Amygdala (tissue), 56 donors: Measurements from ENCODE around the gene TAB2.
A peak's percentile ranks its signal among the peaks of the same experiment; 100 is the strongest.

Experiments used
- DNase-seq, 56 donors: peaks; one replicate each; lab custom pipeline; 2025; lab: John Stamatoyannopoulos, UW

The TAB2 gene

DNA sequence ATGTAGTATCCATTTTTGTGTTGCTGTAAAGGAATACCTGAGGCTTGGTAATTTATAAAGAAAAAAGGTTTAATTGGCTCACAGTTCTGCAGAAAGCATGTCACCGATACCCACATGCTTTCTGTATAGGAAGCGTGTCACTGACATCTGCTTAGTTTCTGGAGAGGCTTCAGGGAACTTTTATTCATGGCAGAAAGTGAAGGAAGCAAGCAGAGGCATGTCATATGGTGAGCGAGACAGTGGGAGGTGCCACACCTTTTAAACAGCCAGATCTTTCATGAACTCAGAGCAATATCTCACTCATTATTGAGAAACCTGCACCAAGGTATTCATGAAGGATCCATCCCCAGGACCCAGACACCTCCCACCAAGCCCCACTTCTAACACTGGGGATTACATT, 86.0 kb downstream of the TAB2 start:
- DNase-seq = no peak

DNA sequence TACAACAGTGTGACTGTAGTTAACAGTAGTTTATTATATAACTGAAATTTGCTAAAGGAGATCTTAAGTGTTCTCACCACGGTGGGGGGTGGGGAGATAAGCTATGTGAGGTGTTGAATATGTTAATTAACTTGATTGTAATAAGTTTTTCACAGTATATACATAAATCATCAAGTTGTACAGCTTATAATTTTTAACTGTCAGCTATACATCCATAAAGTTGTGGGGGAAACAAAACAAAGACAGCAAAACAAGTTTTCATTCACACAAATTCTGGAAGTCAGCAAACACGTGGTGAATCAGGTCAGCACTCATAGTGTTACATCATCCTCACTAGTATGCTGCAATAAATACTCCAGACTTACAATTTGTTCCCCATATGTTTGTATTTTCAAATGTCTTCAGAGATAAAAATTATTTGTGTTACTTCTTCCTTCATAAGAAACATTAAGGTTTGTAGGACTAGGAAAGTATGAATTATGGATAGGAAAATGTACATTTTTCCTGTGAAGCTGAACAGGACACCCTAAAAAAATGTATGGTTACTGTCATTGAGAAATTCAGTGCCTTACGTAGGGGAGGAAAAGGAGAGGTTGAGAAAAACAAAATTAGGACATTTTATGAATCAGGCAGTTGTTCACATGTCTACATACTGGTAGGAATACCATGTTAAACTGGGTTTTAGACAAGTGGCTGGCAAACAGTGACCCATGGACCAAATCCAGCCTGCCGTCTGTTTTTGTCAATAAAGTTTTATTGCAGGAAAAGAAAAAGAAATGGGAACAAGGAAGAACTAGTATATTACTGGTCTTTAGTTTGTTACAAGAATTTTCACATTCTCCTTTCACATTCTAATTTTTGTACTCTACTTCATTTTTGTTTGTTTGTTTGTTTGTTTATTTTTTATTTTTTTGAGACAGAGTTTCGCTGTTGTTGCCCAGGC, 88.6 kb downstream of the TAB2 start:
- no peak for DNase-seq

DNA sequence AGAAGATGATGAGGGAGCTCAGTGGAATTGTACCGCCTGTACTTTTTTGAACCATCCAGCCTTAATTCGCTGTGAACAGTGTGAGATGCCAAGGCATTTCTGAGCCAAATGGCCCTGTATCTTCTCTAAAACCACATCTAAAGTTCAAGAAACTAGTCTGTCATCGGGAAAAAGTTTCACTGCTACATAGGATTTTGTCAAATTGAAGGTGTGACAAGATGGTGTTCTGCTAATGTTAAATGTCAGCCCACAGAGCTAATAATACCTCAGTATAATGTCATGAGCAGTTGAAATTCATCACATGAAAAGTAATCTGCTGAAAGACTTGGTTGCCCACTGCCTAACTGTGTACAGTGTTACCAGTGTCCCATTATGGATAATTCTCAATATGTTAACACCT, 92.1 kb downstream of the TAB2 start:
- no peak for DNase-seq

DNA sequence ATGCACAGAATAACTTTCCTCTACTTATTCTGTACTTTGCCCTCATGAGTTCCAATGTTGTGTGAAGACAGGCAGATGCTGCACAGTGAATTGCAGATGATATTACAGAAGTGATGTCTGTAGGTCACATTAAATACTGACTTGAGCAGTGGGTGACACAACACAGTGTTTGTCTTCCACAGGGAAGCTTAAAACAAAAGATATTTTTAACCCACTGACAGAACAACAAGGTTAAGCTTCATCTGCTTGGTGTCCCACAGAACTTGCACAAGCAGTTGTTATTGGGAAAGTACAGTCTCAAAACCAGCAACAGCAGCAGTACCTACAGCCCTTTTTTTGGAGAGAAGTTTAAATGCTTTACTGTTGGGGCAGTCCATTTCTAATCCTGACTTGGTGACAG, 93.0 kb downstream of the TAB2 start:
- no peak for DNase-seq

DNA sequence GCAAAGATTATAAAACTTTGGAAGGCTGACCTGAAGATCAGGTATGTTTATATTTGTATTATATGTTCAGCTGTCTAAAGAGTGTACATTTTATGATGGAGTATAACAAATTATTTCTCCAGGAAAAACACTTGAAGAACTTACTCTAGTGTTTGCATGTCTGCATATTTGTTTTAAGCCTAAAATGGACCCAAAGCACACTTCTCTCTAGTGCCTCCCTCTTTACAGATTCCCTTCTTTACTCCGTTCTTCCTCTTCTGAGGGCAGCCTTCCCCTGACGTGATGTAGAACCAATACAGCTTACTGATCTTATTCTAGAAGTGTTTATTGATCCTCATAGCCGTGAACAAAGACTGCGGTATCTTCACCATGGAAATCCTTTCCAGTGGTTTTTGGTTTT, 96.5 kb downstream of the TAB2 start:
- DNase-seq = no peak

DNA sequence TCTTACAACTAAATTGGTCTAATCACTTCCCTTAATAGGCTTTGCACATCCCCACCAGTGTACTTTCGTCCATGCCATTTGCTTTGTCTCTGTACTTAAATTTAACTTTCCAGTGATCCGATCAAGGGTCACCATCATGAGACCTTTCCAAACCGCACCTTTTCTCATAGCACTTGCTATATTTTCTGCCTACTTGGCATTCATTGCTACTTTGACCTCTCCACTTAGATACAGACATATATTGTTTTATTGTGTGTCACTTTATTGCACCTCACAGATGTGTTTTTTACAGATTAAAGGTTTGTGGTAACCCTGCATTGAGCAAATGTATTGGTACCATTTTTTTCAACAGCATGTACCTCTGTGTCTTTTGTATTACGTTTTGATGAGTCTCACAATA, 97.3 kb downstream of the TAB2 start:
- no peak for DNase-seq

DNA sequence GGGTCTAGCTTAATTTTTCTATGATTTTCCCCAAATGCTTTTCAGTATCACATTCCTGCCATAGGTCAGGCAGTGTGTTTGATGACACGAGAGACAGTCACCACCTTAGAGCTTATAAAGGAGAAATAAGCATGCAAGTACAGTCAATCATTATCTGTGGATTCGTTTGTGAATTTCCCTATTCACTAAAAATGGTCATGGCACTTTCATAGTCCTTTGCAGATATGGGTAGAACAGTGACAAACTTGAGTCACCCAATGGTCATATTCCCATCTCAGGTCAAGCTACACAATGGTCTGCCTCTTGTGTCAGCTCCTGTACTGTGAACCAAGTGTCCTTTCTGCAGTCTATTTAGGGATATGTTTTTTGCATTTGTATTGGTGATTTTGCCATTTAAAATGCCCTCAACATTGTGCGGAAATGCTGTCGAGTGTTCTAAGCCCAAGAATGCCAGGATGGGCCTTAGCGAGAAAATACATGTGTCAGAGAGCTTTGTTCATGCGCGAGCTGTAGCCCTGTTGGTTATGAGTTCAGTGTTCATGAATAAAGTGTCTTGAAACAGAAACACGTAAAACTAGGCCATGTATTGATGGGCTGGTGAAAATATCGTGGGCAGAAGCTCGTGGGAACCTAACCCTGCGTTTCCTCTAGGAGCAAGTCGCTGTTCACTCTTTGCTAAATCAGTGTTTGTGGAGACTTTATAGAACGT, 102.3 kb downstream of the TAB2 start:
- DNase-seq = no peak

DNA sequence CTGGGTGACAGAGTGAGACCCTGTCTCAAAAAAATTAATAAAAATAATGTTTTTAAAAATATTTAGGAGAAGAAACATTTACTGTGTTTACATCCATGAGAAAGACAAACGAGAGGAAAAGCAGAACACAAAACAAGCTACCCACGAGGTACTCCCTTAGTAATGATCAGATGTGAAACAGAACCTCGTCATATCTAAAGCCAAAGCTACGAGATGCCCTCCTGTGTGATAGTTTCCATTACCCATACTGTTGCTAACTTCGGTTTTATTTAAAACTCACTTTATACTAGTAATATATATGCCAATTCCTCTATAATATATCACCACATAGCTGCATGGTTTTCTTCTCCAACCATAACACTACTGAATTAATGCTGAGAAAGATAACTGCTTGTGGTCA, 103.6 kb downstream of the TAB2 start:
- DNase-seq = no peak

DNA sequence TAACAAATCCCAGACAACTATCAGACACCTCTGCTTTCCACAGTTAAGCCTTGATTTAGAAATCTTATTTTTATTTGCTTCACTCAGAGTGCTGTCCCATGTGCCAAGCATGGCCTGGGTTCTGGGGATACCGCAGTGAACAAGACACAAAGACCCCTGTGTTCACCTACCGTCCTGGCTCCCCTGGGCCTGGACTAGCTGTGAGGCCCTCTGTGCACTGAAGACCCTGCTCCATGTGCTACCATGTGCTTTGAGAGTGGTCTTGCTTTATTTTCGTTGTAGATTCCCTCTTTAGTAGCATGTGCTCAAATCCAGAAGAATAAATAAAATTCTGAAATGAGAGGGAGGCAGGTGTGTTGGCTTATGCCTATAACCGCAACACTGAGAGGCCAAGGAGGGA, 105.1 kb downstream of the TAB2 start:
- no peak for DNase-seq

DNA sequence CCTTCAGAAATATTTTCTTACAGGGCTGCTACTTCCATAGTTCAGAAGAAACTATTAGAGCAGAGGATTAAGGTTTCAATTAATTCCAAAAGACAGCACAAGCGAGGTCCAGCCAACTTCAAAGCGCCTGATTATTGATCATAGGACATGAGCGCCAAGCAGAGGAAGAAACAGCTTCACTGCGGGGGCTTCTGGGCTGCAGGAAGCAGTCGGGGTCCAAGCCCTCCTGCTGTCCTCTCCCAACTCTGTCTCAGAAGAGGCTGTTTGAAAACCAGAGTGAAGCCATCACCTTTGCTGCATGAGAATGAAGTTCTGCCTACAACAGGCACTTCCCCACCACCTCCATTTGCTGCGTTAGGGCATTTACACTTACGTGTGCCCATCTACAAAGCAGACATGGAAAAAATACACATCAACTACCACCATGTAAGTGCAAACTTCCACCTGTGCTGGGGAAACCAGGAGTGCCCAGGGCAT, 106.5 kb downstream of the TAB2 start:
- DNase-seq = no peak

DNA sequence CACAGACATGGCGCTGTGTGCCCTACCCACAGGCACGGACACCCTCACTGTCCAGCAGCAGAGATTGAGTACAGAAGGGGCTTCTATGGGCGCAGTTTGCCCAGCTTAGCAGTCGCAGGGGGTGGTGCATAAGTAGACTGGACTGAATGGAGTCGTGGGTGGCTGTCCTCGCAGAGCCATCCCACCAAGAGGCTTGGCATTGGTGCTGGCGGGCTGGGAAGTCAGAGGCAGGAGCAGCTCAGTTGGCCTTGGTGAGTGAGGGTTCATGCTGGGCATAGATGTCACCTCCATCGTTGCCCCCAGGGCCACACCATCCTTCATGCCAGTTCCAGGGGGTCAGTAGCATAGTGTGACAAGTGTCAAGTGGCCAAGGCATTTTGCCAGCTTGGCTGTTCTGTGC, 107.7 kb downstream of the TAB2 start:
- DNase-seq = no peak

DNA sequence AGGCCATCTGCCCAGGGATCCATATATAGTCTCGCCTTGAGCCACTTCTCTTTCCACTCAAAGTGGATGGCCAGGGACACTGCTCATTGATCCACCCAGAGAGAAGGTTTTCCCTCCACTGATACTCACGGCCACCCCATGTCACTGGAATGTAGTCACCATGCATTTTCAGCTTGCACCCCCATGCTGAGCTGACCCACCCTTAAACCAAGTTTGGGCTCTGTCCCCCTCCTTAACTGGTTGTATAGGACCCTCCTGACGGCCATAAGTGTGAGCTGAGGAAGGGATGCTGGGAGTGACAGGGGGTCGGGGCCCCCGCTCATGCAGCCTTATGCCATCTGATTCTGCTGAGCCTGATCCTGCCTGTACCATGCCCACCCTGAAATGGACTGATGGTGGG, 108.2 kb downstream of the TAB2 start:
- no peak for DNase-seq

DNA sequence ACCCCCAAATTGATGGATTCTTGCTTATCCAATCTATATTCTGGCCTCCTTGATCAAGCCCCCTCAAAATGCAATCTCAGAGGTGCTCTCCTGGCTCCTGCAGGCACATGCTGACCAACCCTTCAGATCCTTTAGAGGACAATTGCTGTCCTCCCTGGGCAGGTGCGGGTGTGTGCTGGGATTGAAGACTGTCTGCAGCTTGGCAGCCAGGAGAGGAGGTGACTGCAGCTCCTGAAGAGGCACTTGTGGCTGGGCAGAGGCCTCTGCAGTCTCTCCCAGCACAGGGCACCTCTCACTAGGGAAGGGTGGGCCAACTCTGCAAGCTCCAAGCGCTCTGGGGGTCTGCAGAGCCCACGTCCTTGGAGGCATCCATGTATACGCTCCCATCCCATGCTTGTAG, 111.1 kb downstream of the TAB2 start:
- no peak for DNase-seq

DNA sequence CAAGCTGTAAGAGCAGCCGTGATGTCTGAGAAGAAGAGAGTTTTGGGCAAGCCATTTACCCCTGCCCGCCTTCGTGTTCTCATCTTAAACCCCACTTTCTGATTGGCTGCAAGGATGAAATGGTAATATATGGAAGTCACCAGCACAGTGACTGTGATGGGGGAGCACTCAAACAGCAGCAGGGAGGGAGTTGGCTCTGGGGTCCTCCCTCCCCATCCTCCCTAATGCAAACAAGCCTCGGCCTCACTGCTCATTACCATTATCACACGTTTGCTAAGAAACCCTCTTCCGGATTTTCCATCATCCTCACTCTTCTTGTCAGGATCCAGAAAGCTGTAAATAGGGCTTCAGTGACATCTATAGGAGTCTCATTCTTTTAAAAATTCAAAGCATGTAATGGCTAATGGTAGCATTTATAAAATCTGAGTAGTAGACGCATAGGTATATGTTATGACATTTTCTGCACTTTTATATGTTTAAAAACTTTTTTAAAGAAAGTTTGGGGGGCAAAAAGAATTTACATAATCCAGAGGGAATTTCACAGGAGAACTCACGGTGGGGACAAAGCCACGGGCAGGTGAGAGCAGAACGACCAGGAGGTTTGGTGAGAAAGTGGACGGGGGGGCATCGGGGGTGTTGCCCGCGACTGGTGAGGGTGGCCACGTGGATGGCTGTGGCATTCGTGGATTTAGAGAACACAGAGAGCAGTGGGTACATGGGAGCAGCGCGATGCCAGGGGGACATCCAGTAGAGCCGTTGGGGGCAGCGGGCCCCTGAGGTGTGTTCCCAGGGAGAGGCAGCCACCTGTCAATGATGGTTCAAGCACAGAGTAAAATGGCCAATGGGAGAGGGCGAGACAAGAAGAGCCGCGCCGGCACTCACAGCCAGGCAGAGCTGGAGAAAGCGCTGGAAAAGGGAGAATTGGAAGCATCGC, 112.2 kb downstream of the TAB2 start:
- no peak for DNase-seq

DNA sequence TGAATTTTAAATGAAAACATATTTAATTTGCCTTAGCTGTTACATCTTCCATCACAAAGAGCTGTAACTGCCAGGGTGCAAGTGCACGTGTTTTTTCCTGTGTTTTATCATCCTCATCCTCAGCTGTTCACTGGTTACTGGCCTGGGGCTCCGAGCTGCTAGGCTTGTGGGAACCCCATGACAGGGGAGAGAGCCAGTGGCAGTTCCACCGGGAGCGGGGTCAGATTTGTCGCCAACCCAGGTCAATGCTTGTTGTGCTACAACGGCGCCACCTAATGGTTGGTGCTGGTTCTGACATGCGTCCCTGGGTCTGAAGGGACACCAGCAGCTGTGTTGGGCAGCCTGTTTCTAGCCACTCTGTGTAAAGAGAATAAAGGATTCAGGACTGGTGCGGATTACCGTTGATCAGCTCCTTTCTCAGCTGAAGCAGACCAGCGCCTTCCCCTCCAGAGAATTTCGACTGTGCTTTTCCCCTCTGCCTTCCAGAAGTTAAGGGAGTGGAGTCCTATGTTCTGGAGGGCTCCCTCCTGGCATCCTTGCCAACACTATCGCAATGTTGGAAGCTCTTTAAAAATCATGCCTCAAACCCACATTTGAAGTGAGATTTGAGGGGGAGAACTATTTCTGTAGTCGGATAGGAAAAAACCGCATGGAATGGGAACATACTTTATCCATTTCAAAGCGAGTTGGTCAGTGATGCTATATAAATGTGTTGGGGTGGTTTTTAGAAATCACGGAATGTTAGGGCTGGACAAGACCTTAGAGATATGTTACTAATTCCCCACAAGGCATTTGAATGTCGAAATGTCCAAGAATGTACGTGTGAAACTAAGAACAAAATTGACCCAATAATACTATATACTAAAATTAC, 114.6 kb downstream of the TAB2 start:
- DNase-seq = peak; percentile 31 to 96 (median 80)

DNA sequence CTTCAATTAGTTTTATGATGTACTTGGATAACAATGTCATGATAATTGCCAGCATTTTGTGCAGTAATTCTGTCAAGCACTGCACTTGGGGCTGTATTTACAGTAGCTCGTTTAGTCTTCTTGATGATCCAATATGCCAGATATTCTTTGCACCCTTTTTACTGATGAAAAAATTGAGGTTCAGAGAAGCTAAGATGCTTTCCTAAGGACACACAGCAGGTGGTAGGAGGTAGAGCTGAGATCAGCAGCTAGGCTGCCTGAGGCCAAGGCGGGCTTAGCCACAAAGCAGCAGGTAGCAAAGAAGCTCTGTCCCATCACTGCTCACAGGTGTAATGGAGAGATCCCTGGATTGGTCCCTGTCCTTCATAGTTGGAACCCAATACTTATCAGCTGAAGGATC, 115.9 kb downstream of the TAB2 start:
- no peak for DNase-seq

DNA sequence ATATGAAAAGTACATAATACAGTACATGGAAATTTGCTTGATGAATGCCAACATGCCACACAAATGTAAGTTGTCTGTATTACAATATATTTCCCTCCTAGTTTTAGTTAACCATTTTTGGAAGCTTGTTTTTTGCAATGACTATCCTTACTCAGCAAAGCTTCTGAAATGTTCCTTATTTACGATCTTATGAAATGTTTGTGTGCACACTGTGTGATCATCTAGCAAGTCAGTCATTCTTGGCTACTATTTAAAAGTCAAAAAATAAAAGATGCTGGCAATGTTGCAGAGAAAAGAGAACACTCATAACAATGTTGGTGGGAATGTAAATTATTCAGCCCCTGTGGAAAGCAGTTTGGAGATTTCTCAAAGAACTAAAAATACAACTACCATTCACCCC, 116.4 kb downstream of the TAB2 start:
- no peak for DNase-seq

DNA sequence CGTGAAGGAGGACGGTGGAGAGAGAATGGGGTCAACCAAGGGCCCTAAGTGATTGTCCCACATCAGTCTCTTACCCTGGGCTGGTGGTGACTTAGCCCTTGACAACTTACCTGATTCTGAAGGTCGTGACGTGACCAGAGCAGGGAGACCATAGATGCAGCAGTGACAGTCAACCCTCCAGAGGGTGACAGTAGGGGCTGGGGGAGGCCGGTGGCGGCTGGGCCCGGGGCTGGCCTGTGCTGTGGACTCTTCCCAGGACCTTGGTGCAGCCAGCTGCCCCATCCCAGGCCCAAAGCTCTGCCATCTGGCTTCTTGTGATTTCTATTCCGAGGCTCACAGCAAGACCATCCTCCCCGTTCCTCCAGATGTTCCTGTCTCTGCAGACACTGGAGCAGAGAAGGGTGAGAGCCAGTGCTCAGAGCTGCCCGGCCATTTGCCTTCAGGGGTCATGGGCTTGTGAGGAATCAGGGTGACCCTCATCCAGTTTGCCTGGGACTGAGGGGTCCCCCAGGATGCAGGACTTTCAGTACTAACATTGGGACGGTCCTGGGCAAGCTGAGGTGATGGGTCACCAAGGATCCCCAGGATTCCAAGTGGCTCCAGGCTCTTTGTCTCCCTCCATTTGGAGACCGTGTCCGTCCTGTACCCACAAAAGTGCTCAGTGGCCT, 118.5 kb downstream of the TAB2 start:
- DNase-seq = no peak

DNA sequence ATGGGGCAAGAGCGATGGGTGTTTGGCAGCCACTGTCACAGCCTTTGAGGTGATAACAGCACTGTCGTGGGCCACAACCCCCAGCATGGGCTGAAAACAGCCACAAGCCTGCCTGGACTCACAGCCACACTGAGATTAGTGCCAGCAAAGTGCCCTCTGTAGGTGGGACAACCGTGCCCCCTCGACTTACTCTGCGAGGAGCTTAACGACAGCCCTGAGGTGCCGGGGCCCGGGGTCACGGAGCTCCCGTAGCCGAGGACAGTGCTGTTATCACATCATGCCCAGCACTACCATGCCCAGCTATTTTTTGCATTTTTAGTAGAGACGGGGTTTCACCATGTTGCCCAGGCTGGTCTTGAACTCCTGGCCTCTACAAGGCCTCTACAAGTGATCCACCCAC, 119.1 kb downstream of the TAB2 start:
- no peak for DNase-seq
